ENCODE data around the gene CDC26. TPM values are rescaled to one million over a fixed set of nuclear protein-coding genes. Genes with fewer than 3 reads are reported as not detected.

CDC26 gene
- total and polyA plus RNA-seq, 10 of the 15 experiments (the other 5 are each of a cell fraction or from before 2014, with no cell fraction given), result 28.2 to 156 (median 61.5) TPM

DNA sequence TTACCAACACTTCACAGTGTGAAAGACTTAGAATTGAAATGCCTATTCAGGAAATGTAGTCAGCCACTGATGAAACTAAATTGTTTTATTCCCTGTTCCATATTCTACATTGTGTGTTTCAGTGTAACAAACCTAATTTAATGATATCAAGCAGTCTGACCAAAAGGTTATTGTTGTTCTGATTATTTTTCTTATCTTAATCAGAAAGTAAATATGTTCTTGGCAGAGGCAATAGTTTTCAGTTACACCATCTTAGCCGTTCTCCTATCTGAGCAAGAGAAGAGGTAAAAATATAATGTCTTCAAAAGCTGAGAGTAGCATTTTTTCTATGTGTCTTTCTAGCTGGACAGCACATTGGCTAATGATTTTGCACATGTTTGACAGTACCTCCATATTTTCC lies 17.1 kb downstream of the CDC26 start (continued):
- TF ChIP-seq, protein P1, sequence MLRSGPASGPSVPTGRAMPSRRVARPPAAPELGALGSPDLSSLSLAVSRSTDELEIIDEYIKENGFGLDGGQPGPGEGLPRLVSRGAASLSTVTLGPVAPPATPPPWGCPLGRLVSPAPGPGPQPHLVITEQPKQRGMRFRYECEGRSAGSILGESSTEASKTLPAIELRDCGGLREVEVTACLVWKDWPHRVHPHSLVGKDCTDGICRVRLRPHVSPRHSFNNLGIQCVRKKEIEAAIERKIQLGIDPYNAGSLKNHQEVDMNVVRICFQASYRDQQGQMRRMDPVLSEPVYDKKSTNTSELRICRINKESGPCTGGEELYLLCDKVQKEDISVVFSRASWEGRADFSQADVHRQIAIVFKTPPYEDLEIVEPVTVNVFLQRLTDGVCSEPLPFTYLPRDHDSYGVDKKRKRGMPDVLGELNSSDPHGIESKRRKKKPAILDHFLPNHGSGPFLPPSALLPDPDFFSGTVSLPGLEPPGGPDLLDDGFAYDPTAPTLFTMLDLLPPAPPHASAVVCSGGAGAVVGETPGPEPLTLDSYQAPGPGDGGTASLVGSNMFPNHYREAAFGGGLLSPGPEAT (IDR thresholded peaks at IDR 0.05; ENCODE audit: low read depth), result no peak
- TF ChIP-seq SPI1 (IDR thresholded peaks at IDR 0.05; ENCODE audit: borderline replicate concordance, insufficient read depth, low read depth, low read length), result no peak
- no peak for TF ChIP-seq PAX8 (IDR thresholded peaks at IDR 0.05)

DNA sequence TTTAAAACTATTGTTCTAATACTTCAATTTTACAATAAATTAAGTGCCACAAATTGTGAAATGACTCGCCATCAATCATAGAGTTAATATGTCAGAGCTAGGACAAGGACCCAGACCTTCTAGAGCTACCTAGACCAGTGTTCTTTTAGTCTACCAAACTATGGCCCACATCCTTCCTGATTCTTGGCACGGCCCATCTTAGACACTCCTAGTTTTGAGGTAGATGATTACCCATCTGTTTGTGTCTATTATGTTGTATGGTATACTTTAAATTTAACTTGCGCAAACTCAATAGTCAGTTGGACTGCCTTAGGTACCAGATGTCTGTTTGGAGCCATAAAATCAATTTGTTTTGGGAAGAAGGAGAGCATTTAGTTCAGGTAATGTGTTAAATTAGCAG lies 17.5 kb downstream of the CDC26 start:
- in situ Hi-C loops (cut with MboI) (no loop called here), intact Hi-C loops (cut with micrococcal nuclease; ENCODE audit: unreplicated experiment) (no loop called here)
- Histone ChIP-seq H3K9me3 (replicated peaks; ENCODE audit: control insufficient read depth, insufficient read depth, low read length) (no peaks in the 10 kb centered on the region), H4K20me1 (ENCODE audit: control insufficient read depth, insufficient read depth) (no peaks in the 10 kb centered on the region), H3K79me2 (ENCODE audit: control insufficient read depth, insufficient read depth, low read length) (no peaks in the 10 kb centered on the region), H3K4me2 (ENCODE audit: control insufficient read depth, insufficient read depth) (no peak overlapping the region), H3K9ac (ENCODE audit: control insufficient read depth, insufficient read depth, low read length) (no peak overlapping the region), H3K4me1 (ENCODE audit: control insufficient read depth, insufficient read depth, low read length) (no peaks in the 10 kb centered on the region), H3K27ac (ENCODE audit: control insufficient read depth, insufficient read depth) (no peak overlapping the region), H3K4me3 (no peak overlapping the region), H2AFZ (ENCODE audit: control insufficient read depth, low read depth, low read length) (no peak overlapping the region), H3K27me3 (replicated peaks in 1 of 2; ENCODE audit: control insufficient read depth in 2 of 2, insufficient read depth in 2 of 2, low read length in 1 of 2) (no peaks in the 10 kb centered on the region), H3K36me3 (ENCODE audit: control insufficient read depth in 2 of 2, insufficient read depth in 2 of 2, low read length in 1 of 2) (peaks cover 2 to 19% of the 10 kb centered on the region in 2 experiments)
- WGBS (ENCODE audit: insufficient coverage, insufficient replicate concordance, low lambda C conversion rate, missing lambda C conversion rate), result 95% methylated on average over 3 of the region's 3 CpGs
- POLR2A ChIA-PET, result interaction anchor here (0.5 kb wide), 1 partner anchor 30 kb away, joined by 3 read pairs; no protein-coding TSS in a partner anchor
- CTCF ChIA-PET, result no interaction called here
- SMC1A ChIA-PET (ENCODE audit: uncharacterized antibody, unreplicated experiment), result no interaction called here
- no TSS peak for BruUV-seq (replicated peaks)
- FAIRE-seq, result no peak
- RAD21 ChIA-PET (ENCODE audit: unreplicated experiment), result interaction anchor here (1.2 kb wide), 1 partner anchor 37 kb away, joined by 3 read pairs; the partner anchor contains the start of genes FKBP15 and SLC31A1
- DNase-seq (ENCODE audit: low read depth, low spot score), result no peak
- ATAC-seq, result no peak
- TF ChIP-seq CHD2 (IDR thresholded peaks at IDR 0.05; ENCODE audit: borderline replicate concordance, low read depth, low read length) (no peak), CBX5 (IDR thresholded peaks at IDR 0.05; ENCODE audit: low read depth) (no peak), TCF3 (IDR thresholded peaks at IDR 0.05; ENCODE audit: borderline replicate concordance, insufficient read depth, low read depth, low read length) (no peak), ZBED1 (IDR thresholded peaks at IDR 0.05; ENCODE audit: borderline replicate concordance) (no peak)
- TF ChIP-seq, protein P2, sequence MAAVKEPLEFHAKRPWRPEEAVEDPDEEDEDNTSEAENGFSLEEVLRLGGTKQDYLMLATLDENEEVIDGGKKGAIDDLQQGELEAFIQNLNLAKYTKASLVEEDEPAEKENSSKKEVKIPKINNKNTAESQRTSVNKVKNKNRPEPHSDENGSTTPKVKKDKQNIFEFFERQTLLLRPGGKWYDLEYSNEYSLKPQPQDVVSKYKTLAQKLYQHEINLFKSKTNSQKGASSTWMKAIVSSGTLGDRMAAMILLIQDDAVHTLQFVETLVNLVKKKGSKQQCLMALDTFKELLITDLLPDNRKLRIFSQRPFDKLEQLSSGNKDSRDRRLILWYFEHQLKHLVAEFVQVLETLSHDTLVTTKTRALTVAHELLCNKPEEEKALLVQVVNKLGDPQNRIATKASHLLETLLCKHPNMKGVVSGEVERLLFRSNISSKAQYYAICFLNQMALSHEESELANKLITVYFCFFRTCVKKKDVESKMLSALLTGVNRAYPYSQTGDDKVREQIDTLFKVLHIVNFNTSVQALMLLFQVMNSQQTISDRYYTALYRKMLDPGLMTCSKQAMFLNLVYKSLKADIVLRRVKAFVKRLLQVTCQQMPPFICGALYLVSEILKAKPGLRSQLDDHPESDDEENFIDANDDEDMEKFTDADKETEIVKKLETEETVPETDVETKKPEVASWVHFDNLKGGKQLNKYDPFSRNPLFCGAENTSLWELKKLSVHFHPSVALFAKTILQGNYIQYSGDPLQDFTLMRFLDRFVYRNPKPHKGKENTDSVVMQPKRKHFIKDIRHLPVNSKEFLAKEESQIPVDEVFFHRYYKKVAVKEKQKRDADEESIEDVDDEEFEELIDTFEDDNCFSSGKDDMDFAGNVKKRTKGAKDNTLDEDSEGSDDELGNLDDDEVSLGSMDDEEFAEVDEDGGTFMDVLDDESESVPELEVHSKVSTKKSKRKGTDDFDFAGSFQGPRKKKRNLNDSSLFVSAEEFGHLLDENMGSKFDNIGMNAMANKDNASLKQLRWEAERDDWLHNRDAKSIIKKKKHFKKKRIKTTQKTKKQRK (IDR thresholded peaks at IDR 0.05; ENCODE audit: low read depth, low read length), result no peak
- TF ChIP-seq, protein P3, sequence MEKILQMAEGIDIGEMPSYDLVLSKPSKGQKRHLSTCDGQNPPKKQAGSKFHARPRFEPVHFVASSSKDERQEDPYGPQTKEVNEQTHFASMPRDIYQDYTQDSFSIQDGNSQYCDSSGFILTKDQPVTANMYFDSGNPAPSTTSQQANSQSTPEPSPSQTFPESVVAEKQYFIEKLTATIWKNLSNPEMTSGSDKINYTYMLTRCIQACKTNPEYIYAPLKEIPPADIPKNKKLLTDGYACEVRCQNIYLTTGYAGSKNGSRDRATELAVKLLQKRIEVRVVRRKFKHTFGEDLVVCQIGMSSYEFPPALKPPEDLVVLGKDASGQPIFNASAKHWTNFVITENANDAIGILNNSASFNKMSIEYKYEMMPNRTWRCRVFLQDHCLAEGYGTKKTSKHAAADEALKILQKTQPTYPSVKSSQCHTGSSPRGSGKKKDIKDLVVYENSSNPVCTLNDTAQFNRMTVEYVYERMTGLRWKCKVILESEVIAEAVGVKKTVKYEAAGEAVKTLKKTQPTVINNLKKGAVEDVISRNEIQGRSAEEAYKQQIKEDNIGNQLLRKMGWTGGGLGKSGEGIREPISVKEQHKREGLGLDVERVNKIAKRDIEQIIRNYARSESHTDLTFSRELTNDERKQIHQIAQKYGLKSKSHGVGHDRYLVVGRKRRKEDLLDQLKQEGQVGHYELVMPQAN (conservative IDR thresholded peaks at IDR 0.05), result no peak
- TF ChIP-seq, protein P4, sequence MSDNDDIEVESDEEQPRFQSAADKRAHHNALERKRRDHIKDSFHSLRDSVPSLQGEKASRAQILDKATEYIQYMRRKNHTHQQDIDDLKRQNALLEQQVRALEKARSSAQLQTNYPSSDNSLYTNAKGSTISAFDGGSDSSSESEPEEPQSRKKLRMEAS (IDR thresholded peaks at IDR 0.05; ENCODE audit: low read depth, low read length), result no peak
- TF ChIP-seq, protein P5, sequence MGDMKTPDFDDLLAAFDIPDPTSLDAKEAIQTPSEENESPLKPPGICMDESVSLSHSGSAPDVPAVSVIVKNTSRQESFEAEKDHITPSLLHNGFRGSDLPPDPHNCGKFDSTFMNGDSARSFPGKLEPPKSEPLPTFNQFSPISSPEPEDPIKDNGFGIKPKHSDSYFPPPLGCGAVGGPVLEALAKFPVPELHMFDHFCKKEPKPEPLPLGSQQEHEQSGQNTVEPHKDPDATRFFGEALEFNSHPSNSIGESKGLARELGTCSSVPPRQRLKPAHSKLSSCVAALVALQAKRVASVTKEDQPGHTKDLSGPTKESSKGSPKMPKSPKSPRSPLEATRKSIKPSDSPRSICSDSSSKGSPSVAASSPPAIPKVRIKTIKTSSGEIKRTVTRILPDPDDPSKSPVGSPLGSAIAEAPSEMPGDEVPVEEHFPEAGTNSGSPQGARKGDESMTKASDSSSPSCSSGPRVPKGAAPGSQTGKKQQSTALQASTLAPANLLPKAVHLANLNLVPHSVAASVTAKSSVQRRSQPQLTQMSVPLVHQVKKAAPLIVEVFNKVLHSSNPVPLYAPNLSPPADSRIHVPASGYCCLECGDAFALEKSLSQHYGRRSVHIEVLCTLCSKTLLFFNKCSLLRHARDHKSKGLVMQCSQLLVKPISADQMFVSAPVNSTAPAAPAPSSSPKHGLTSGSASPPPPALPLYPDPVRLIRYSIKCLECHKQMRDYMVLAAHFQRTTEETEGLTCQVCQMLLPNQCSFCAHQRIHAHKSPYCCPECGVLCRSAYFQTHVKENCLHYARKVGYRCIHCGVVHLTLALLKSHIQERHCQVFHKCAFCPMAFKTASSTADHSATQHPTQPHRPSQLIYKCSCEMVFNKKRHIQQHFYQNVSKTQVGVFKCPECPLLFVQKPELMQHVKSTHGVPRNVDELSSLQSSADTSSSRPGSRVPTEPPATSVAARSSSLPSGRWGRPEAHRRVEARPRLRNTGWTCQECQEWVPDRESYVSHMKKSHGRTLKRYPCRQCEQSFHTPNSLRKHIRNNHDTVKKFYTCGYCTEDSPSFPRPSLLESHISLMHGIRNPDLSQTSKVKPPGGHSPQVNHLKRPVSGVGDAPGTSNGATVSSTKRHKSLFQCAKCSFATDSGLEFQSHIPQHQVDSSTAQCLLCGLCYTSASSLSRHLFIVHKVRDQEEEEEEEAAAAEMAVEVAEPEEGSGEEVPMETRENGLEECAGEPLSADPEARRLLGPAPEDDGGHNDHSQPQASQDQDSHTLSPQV (IDR thresholded peaks at IDR 0.05), result no peak

All from GM12878 (cell line).